GM18498 (cell line): Measurements from ENCODE around the gene CFAP69.
"Not testable (repeated sequence)": the region's sequence is repeated elsewhere in the genome, so short reads cannot be mapped to it uniquely, and the experiment has no call there.

Source experiments
- ATAC-seq: cut with Tn5 transposase; IDR thresholded peaks from one replicate; pipeline ENCODE4 v1.9.1; 2021; ENCODE audit warnings: mild to moderate bottlenecking, moderate library complexity; ENCODE audit not compliant: unreplicated experiment

The CFAP69 gene

DNA sequence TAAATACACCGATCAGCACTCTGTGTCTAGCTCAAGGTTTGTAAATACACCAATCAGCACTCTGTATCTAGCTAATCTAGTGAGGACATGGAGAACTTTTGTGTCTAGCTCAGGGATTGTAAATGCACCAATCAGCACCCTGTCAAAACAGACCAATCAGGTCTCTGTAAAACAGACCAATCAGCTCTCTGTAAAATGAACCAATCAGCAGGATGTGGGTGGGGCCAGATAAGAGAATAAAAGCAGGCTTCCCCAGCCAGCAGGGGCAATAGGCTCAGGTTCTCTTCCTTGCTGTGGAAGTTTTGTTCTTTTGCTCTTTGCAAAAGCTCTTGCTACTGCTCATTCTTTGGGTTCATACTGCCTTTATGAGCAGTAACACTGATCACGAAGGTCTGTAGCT is 90.0 kb downstream of the CFAP69 start:
- not testable (repeated sequence) for ATAC-seq

DNA sequence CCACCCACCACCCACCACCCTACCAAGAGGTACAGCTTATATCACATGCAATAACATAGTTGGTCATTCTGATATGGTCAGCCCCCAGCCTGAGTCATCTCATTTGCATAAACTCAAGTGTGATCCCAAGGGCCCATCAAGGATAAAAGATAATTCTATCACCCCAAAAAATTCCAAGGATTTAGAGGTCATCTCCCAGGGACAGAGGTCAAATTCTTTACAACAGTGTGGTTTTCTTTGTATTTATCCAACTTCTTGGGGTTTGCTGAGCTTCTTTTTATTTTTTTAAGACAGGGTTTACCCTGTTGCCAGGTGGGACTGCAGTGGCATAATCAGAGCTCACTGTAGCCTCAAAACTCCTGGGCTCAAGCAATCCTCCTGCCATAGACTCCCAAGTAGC is 92.1 kb downstream of the CFAP69 start:
- no peak for ATAC-seq

DNA sequence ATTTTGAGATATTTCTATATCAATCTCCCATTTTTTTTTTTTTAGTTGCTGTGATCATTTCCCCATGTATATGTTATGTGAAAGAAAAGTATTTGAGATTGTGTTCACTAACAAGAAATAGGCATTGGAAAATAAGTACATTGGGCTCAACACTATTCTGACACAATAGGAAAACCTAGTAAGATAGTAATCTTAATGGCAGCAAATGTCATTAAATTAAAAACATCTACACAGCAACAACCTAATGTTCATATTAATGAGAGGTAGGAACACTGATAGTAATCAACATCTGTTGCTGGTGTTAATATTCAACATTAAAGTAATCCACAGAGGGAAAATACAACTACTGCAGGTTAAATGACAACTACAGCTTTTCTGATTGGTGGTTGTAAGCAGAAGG is 100.0 kb downstream of the CFAP69 start:
- ATAC-seq: no peak

DNA sequence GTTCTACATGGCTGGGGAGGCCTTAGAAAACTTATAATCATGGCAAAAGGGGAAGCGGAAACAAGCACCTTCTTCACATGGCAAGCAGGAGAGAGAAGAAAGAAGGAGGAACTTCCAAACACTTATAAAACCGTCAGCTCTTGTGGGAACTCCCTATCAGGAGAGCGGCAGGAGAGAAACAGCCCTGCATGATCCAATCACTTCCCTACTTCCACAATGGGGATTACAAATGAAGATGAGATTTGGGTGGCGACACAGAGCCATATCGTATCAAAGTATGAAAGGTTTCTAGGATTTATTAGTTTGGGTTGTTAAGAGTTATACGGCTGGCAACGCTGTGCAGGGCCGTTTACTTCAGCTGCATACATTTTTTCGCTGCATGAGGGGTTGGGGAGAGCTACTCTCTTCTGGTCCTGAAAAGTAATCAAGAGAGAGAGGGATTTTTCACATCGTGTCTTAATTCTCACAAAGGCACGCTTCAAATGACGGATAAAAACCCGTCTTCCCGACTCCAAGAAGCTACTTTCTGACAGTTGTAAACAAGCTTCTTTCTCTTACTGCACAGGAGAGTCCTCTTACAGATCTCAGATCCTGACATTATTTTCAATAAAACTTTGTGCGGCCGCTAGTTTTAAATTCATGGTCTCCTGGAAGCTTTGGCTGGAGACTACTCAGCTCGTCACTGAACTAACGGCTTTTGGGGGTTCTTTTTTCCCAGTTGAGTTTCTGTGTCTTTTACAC is 100.8 kb downstream of the CFAP69 start:
- ATAC-seq: peak; percentile 19

DNA sequence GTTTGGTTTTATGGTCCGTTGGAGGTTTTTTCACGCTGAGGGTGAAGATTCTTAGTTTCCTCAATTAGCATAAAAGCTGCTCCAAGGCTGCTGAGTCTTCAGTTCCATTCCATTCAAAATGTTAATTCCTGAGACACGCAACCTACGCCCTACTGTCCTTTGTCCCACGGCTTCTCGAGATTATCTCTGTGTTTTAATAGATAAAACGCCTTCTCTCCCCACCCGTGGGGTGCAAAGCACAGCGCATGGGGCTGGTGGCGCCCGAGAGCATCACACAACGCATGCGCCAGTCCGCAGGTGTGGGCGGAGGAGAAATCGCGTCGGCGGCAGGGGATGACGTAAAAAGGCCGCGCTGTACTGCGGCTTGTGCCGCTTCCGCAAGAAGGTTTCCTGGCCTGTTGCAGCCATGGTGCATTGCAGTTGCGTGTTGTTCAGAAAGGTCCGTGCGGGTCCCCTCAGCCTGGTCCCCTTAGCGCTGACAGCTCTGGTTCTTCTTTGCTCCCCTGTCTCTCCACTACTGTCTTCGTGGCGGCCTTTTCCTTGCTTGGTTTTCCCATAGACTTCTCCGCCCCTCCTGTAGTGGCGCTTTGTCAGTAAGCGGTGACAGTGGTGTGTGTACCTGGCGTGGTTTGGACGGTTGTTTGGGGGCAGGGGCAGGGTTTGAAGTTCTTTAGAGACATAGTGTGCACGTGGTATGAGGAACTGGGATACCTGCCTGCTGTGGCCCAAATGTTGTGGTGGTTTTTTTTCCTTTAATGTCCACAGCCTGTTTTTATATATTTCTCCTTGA is 101.6 kb downstream of the CFAP69 start, which contains the start of gene GTPBP10:
Gene GTPBP10 (plus strand): TSS at position 381 of the 790 bp plus-strand sequence. CDS start 26 bp downstream, at position 407.
- peak; percentile 95 for ATAC-seq

DNA sequence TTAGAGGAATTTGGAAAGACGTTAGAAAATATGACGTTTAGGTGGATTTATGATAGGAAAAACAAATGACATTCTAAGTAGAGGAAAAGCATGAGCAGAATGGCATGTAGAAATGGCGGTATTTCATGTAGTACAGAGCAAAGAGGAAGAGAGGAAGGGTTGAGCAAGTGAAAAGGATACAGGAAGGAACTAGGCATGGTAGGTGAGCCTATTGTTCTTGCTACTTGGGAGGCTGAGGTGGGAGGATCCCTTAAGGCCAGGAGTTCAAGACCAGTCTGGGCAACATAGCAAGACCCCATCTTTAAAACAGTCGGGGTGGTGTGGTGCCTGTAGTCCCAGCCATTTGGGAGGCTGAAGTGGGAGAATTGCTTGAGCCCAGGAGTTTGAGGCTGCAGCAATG is 102.8 kb downstream of the CFAP69 start:
- ATAC-seq: no peak

DNA sequence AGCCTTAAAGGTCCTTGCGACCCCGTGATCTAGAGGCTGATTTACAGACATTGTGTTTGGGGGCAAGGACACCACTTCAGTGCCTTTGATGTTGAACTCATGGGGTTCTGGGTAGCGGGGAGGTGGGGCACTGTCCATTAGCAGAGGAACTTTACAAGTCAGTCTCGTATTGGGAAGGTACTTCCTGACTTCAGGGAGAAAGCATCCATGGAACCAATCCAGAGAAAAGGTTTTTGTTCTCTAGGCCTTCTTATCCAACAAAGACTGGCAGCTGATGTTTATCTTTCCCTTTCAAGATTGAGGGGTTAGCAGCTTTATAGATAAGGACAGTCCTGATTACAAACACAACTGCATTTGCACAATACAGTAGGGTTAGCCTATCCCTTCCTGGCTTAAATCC is 104.3 kb downstream of the CFAP69 start:
- ATAC-seq: no peak

DNA sequence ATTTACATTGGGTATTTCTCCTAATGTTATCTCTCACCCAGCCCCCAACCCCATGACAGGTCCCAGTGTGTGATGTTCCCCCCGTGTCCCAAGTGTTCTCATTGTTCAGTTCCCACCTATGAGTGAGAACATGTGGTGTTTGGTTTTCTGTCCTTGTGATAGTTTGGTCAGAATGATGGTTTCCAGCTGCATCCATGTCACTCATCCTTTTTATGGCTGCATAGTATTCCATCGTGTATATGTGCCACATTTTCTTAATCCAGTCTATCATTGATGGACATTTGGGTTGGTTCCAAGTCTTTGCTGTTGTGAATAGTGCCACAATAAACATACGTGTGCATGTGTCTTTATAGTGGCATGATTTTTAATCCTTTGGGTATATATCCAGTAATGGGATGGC is 105.1 kb downstream of the CFAP69 start:
- not testable (repeated sequence) for ATAC-seq

DNA sequence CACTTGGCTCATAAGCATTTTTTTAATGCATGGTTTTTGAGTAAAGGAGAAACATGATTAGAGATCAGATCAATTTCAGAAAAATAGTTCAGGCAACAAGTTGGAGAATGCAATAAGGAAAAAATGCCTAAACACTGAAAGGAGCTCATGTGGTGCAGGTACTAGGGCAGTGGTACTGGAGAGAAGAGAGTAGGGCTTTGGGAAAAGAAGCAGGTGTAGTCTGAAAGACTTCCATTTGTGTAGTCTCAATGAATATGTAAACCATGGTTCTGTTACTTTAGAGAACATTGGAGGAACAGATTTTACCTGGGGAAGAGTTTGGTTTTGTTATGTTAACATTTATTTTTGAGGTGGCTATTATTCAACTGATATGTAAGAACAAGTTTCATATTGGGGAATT is 107.0 kb downstream of the CFAP69 start:
- no peak for ATAC-seq
